Neuron (in vitro differentiated cells): ENCODE measurements around the gene GSK3B.

ENCODE experiments used
- H2AFZ ChIP-seq: one replicate; pipeline ENCODE4 v1.6.1; 2013; ENCODE audit warnings: low read depth, mild to moderate bottlenecking, inconsistent platforms, low read length, moderate library complexity
- H3K27me3 ChIP-seq: one replicate; pipeline ENCODE4 v1.6.1; 2013; ENCODE audit warnings: low read length; ENCODE audit not compliant: insufficient read depth
- H3K36me3 ChIP-seq: one replicate; pipeline ENCODE4 v1.6.1; 2013; ENCODE audit warnings: low read length; ENCODE audit not compliant: insufficient read depth
- H3K4me1 ChIP-seq: one replicate; pipeline ENCODE4 v1.6.1; 2013; ENCODE audit warnings: low read length; ENCODE audit not compliant: insufficient read depth
- H3K4me3 ChIP-seq: 2 replicates; pipeline ENCODE4 v1.5.1; 2013; ENCODE audit warnings: mild to moderate bottlenecking, low read length, moderate library complexity
- H3K9me3 ChIP-seq: one replicate; pipeline ENCODE4 v1.6.1; 2013; ENCODE audit warnings: low read length

GSK3B gene

GRCh38 chr3:120093911-120094775, at the start of gene GSK3B:
TSS of gene GSK3B (minus strand) at chr3:120094447. CDS start at chr3:120093434, 1,013 bp downstream.
- peaks cover 9% of the 10 kb centered on the region for H3K36me3 ChIP-seq
- peak within 1 kb of the TSS; percentile 75 for H2AFZ ChIP-seq
- H3K4me1 ChIP-seq: peaks cover 25% of the 10 kb centered on the region
- no peaks in the 10 kb centered on the region for H3K27me3 ChIP-seq
- no peaks in the 10 kb centered on the region for H3K9me3 ChIP-seq
- peak within 1 kb of the TSS; percentile 99 for H3K4me3 ChIP-seq

DNA sequence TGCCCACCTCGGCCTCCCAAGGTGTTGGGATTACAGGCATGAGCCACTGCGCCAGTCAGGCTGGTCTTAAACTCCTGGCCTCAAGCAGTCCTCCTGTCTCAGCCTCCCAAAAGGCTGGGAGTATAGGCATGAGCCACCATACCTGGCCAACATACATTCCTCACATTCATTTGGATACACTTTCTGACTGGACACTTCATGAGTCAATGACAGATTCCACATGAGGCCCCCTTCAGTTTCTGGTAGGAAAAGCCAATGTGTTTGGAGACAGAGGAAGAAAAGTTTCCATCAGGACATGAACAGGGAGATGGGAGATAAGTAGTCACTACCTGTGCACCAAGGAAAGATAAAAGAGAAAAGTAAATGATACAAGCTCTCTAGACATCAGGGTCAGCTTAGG, 49.4 kb upstream of the GSK3B start:
- Histone ChIP-seq H3K4me3 (no peak overlapping the region), H3K36me3 (no peaks in the 10 kb centered on the region), H3K9me3 (no peaks in the 10 kb centered on the region), H3K27me3 (no peaks in the 10 kb centered on the region), H2AFZ (no peak overlapping the region), H3K4me1 (no peaks in the 10 kb centered on the region)

GRCh38 chr3:120142236-120142635, 48.0 kb upstream of the GSK3B start:
- H3K36me3 ChIP-seq: no peaks in the 10 kb centered on the region
- H3K9me3 ChIP-seq: no peaks in the 10 kb centered on the region
- no peaks in the 10 kb centered on the region for H3K27me3 ChIP-seq
- H2AFZ ChIP-seq: no peak overlapping the region
- H3K4me3 ChIP-seq: no peak overlapping the region
- no peaks in the 10 kb centered on the region for H3K4me1 ChIP-seq

DNA sequence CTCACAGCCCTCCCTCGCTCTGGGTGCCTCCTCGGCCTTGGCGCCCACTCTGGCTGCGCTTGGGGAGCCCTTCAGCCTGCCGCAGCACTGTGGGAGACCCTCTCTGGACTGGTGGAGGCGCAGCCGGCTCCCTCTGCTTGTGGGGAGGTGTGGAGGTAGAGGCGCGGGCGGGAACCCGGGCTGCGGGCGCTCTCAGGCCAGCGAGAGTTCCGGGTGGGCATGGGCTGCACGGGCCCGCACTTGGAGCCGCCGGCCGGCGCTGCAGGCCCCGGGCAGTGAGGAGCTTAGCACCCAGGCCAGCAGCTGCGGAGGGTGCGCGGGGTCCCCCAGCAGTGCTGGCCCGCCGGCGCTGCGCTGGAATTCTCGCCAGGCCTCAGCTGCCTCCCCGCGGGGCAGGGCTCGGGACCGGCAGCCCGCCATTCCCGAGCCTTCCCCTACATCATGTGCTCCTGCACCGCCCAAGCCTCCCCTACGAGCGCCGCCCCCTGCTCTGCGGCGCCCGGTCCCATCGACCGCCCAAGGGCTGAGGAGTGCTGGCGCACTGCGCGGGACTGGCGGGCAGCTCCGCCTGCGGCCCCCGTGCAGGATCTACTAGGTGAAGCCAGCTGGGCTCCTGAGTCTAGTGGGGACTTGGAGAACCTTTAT, 46.0 kb upstream of the GSK3B start:
- Histone ChIP-seq H3K4me3 (no peak overlapping the region), H3K4me1 (no peaks in the 10 kb centered on the region), H3K36me3 (no peaks in the 10 kb centered on the region), H2AFZ (no peak overlapping the region), H3K27me3 (no peaks in the 10 kb centered on the region), H3K9me3 (no peaks in the 10 kb centered on the region)

DNA sequence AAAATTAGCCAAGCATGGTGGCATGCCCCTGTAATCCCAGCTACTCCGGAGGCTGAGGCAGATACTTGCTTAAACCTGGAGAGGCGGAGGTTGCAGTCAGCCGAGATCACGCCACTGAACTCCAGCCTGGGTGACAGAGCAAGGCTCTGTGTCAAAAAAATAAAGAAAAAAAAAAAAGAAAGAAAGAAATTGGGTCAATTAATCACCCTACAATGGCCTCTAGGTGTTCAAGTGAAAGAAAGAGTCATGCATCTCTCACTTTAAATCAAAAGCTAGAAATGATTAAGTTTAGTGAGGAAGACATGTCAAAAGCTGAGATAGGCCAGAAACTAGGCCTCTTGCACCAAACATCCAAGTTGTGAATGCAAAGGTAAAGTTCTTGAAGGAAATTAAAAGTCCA, 44.9 kb upstream of the GSK3B start:
- H3K4me1 ChIP-seq: no peaks in the 10 kb centered on the region
- no peak overlapping the region for H2AFZ ChIP-seq
- no peaks in the 10 kb centered on the region for H3K27me3 ChIP-seq
- no peaks in the 10 kb centered on the region for H3K36me3 ChIP-seq
- no peak overlapping the region for H3K4me3 ChIP-seq
- no peaks in the 10 kb centered on the region for H3K9me3 ChIP-seq

DNA sequence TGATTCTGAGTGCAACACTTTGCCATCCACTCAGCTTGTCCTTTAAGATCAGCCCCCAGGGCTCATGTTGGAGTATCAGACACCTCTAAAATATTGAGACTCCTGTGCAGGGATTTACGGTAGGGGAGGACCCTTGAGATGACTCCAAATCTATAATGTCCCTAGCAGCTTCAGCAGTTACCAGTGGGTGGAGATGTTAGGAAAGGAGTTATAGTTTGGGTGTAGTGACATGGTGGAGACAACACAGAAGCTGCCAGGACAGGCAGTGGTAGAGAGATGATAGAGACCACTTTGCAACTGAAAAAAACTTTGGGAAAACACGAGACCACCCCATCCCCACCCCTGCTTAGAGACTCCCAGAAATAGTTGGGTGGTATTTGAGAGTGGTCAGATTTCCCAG, 43.3 kb upstream of the GSK3B start:
- Histone ChIP-seq H3K27me3 (no peaks in the 10 kb centered on the region), H3K4me1 (no peaks in the 10 kb centered on the region), H3K4me3 (no peak overlapping the region), H2AFZ (no peak overlapping the region), H3K36me3 (no peaks in the 10 kb centered on the region), H3K9me3 (no peaks in the 10 kb centered on the region)

GRCh38 chr3:120130656-120131055, 36.4 kb upstream of the GSK3B start:
- Histone ChIP-seq H3K4me1 (no peaks in the 10 kb centered on the region), H3K4me3 (no peak overlapping the region), H3K9me3 (peaks cover 2% of the 10 kb centered on the region), H2AFZ (no peak overlapping the region), H3K36me3 (no peaks in the 10 kb centered on the region), H3K27me3 (no peaks in the 10 kb centered on the region)

DNA sequence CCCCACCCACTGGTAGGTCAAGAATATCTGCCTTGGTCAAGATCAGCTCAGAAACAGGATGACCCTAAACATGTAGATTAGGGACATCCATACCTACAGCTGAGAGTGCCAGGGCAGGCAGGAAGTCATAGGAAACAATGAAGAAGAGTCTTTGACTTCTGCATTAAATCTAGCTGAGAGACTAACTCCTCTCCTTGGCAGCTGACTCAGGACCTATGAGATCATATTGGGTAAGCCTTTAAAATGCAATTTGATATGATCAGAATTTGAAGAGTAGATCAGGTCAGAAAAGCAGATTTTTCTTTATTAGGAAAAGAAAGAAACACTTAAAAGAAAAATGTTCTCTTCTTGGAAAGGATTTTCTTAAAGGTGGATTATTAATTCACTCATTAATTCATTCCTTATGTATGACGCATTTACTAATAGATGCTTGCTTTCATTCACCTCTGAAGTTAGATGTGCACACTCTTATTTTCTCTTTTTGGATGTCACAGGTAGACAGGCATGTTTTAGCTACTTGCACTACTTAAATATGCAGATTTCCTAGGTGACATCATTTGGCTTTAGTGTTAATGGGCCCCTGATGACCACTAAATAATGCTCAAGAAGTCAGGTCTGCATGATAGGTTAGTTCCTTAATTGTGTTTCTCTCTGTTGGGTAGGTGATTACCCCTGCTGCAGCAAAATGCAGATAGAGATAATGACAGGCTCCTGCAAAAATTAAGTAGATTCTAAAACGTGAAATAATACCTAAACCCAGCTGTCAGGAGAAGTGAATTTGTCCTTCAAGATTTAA, 35.7 kb upstream of the GSK3B start:
- no peak overlapping the region for H2AFZ ChIP-seq

DNA sequence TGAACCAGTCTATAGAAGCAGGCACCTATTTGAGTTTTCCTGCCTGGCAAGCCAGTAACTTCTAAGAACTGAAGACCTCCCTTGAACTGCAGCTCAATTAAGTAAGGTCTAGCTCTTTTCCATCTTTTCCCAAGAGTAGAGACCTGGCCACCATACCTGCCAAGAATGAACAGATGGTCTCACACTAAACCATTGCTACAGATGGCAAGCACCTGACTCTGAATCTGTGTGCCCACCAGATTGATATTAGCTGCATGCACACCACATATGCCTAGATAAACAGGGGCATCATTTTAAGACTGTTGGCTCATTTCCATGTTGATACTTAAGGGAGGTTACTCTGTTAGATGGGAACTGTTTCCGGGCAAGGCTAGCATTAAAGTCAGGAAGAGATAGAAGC, 34.8 kb upstream of the GSK3B start:
- Histone ChIP-seq H3K4me1 (no peaks in the 10 kb centered on the region), H3K4me3 (no peak overlapping the region), H2AFZ (no peak overlapping the region), H3K9me3 (peaks cover 2% of the 10 kb centered on the region), H3K36me3 (no peaks in the 10 kb centered on the region), H3K27me3 (no peaks in the 10 kb centered on the region)

More for the DNA sequence above, 35.7 kb upstream of the GSK3B start:
- H3K36me3 ChIP-seq: no peaks in the 10 kb centered on the region
- H3K9me3 ChIP-seq: peaks cover 2% of the 10 kb centered on the region
- H3K27me3 ChIP-seq: no peaks in the 10 kb centered on the region
- no peaks in the 10 kb centered on the region for H3K4me1 ChIP-seq
- no peak overlapping the region for H3K4me3 ChIP-seq

GRCh38 chr3:120125992-120126391, 31.7 kb upstream of the GSK3B start:
- H3K36me3 ChIP-seq: no peaks in the 10 kb centered on the region
- no peaks in the 10 kb centered on the region for H3K4me1 ChIP-seq
- no peak overlapping the region for H3K4me3 ChIP-seq
- no peak overlapping the region for H2AFZ ChIP-seq
- H3K27me3 ChIP-seq: no peaks in the 10 kb centered on the region
- no peaks in the 10 kb centered on the region for H3K9me3 ChIP-seq

- Histone ChIP-seq H3K4me3 (no peak overlapping the region), H3K36me3 (no peaks in the 10 kb centered on the region), H3K9me3 (no peaks in the 10 kb centered on the region), H3K27me3 (no peaks in the 10 kb centered on the region), H2AFZ (no peak overlapping the region), H3K4me1 (no peaks in the 10 kb centered on the region)
Measured at GRCh38 chr3:120119846-120120510, 25.7 kb upstream of the GSK3B start.

GRCh38 chr3:120114981-120115380, 20.7 kb upstream of the GSK3B start:
- Histone ChIP-seq H2AFZ (no peak overlapping the region), H3K4me3 (no peak overlapping the region)

More at GRCh38 chr3:120114981-120115380, 20.7 kb upstream of the GSK3B start:
- H3K9me3 ChIP-seq: no peaks in the 10 kb centered on the region
- H3K27me3 ChIP-seq: no peaks in the 10 kb centered on the region
- no peaks in the 10 kb centered on the region for H3K36me3 ChIP-seq
- H3K4me1 ChIP-seq: no peaks in the 10 kb centered on the region
